HFFc6 (cell line): ENCODE data around the gene BIRC2. TPM values are rescaled to one million over a fixed set of nuclear protein-coding genes. Genes with fewer than 3 reads are reported as not detected.

Source experiments
- DNase-seq: peaks from one replicate; pipeline ENCODE4 v3.0.0-alpha.2; 2018
- H3K27ac Mint-ChIP-seq: 2 replicates; pipeline ENCODE4 v1.8.0; 2020; ENCODE audit warnings: mild to moderate bottlenecking, mixed read lengths
- H3K27me3 Mint-ChIP-seq: 2 replicates; pipeline ENCODE4 v1.8.0; 2021; ENCODE audit warnings: mild to moderate bottlenecking, moderate library complexity, mixed read lengths; ENCODE audit not compliant: insufficient read depth
- H3K36me3 Mint-ChIP-seq: 2 replicates; pipeline ENCODE4 v1.8.0; 2021; ENCODE audit warnings: low read depth, mixed read lengths
- H3K4me1 Mint-ChIP-seq: 2 replicates; pipeline ENCODE4 v1.8.0; 2020; ENCODE audit warnings: low read depth, mixed read lengths
- H3K4me3 Mint-ChIP-seq: 2 replicates; pipeline ENCODE4 v1.8.0; 2020; ENCODE audit warnings: mild to moderate bottlenecking, moderate library complexity, mixed read lengths
- H3K9me3 Mint-ChIP-seq: 2 replicates; pipeline ENCODE4 v1.8.0; 2020; ENCODE audit warnings: mild to moderate bottlenecking, mixed read lengths
- total RNA-seq, 6 experiments: library from RNA; stranded (reverse); fragmentation: NEBNext Ultra II Directional; extraction: Animal tissue kit (Norgen Biotek cat#: 25700); gene quantifications; 2 replicates in 1 of 6; 3 replicates in 5 of 6; pipeline ENCODE4 v1.2.3, GENCODE V29; 2021
- TF ChIP-seq, protein P1 (sequence below): fragments of 200-600 bp; sonication (generic); IDR thresholded peaks from 2 replicates; pipeline ENCODE4 v1.5.0; 2021; ENCODE audit warnings: antibody characterized with exemption, mild to moderate bottlenecking

BIRC2 gene
- total RNA-seq, 6 experiments from 2014 or later, result 49.5 to 64.6 (median 58.3) TPM

DNA sequence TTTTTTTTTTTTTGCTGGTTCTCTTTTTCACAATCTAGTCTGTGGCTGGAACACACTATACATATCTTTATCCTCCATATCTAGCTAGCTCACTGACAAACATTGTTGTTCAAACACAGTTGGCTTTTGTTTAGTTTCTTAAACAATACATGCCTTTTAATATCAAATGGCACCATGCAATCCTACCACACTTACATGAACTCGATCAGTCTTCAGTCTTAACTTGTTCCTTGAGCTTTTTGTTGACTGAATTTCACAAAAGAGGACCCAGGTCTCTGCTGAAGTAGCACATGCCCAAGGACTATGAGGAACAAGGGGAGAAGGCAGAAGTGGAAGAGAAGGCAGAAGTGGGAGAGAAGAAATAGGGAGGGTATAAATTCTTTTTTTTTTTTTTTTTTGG lies 80.1 kb downstream of the BIRC2 start:
- Mint-ChIP-seq H3K27ac (no peak overlapping the region), H3K36me3 (peaks cover 20% of the 10 kb centered on the region), H3K4me1 (peaks cover 35% of the 10 kb centered on the region), H3K9me3 (peaks cover 3% of the 10 kb centered on the region), H3K27me3 (no peaks in the 10 kb centered on the region), H3K4me3 (no peak overlapping the region)
- TF ChIP-seq, protein P1, sequence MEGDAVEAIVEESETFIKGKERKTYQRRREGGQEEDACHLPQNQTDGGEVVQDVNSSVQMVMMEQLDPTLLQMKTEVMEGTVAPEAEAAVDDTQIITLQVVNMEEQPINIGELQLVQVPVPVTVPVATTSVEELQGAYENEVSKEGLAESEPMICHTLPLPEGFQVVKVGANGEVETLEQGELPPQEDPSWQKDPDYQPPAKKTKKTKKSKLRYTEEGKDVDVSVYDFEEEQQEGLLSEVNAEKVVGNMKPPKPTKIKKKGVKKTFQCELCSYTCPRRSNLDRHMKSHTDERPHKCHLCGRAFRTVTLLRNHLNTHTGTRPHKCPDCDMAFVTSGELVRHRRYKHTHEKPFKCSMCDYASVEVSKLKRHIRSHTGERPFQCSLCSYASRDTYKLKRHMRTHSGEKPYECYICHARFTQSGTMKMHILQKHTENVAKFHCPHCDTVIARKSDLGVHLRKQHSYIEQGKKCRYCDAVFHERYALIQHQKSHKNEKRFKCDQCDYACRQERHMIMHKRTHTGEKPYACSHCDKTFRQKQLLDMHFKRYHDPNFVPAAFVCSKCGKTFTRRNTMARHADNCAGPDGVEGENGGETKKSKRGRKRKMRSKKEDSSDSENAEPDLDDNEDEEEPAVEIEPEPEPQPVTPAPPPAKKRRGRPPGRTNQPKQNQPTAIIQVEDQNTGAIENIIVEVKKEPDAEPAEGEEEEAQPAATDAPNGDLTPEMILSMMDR, result no peak
- no peak for DNase-seq

Other genes starting within 250 kb of the BIRC2 start
- 100 to 1,000 TPM; 120 to 159 (median 133) TPM for gene YAP1, start 236.8 kb upstream of the BIRC2 start, total RNA-seq
- gene BIRC3, start 29.7 kb upstream of the BIRC2 start, total RNA-seq, result under 1 TPM; 0.35 to 0.66 (median 0.42) TPM
- gene TMEM123, start 105.6 kb downstream of the BIRC2 start, total RNA-seq, result 100 to 1,000 TPM; 128 to 197 (median 161) TPM
- gene MMP7, start 183.5 kb downstream of the BIRC2 start, total RNA-seq, result not detected